IMR-90 (cell line): ENCODE data around the gene CCDC87. TPM values are rescaled to one million over a fixed set of nuclear protein-coding genes. Genes with fewer than 3 reads are reported as not detected.

ENCODE experiments used
- ATAC-seq: fragments of 200-7000 bp; cut with Tn5 transposase; 2 replicates; pipeline ENCODE4 v1.9.1; 2020; ENCODE audit warnings: low read depth, mild to moderate bottlenecking, moderate library complexity
- BruUV-seq: library from RNA; stranded (reverse); fragments of 400-500 nt; replicated peaks from 2 replicates; lab custom pipeline; 2021; lab: Mats Ljungman, UMichigan
- CTCF ChIA-PET: fragments of 300-600 bp; formaldehyde crosslinking; extraction: SDS; loops from one replicate; lab custom pipeline; 2021; ENCODE audit warnings: antibody characterized with exemption; lab: Yijun Ruan, JAX
- POLR2A ChIA-PET: fragments of 300-600 bp; sonication (Branson Sonifier 250); formaldehyde crosslinking; loops from one replicate; lab custom pipeline; 2022; ENCODE audit warnings: antibody characterized with exemption; ENCODE audit not compliant: unreplicated experiment; lab: Charles Lee
- DNase-seq: peaks from one replicate; pipeline ENCODE4 v3.0.0; 2013
- H2AFZ ChIP-seq: replicated peaks from 2 replicates; pipeline ENCODE3; 2013; ENCODE audit warnings: low read length, mild to moderate bottlenecking; ENCODE audit not compliant: poor library complexity
- H2AK5ac ChIP-seq: 2 replicates; pipeline ENCODE4 v1.6.1; 2013; ENCODE audit warnings: low read depth, low read length, inconsistent platforms
- H2AK9ac ChIP-seq: replicated peaks from 2 replicates; pipeline ENCODE3; 2013; ENCODE audit warnings: mild to moderate bottlenecking, low read depth, low read length, moderate library complexity; ENCODE audit not compliant: poor library complexity
- H2BK120ac ChIP-seq: 2 replicates; pipeline ENCODE4 v1.6.1; 2013; ENCODE audit warnings: low read depth, low read length, inconsistent platforms
- H2BK15ac ChIP-seq: 3 replicates; pipeline ENCODE4 v1.6.1; 2013; ENCODE audit warnings: low read depth, low read length, inconsistent platforms
- H2BK20ac ChIP-seq: 2 replicates; pipeline ENCODE4 v1.6.1; 2013; ENCODE audit warnings: low read depth, mild to moderate bottlenecking, inconsistent platforms, low read length, moderate library complexity
- H2BK5ac ChIP-seq: 2 replicates; pipeline ENCODE4 v1.6.1; 2013; ENCODE audit warnings: mild to moderate bottlenecking, low read depth, low read length, inconsistent platforms; ENCODE audit not compliant: poor library complexity, severe bottlenecking
- H3K14ac ChIP-seq: replicated peaks from 2 replicates; pipeline ENCODE4 v1.6.1; 2013; ENCODE audit warnings: low read depth, low read length, inconsistent platforms
- H3K18ac ChIP-seq: 2 replicates; pipeline ENCODE4 v1.6.1; 2013; ENCODE audit warnings: low read depth, low read length, control low read depth
- H3K23ac ChIP-seq: 2 replicates; pipeline ENCODE4 v1.6.1; 2013; ENCODE audit warnings: low read depth, low read length, inconsistent platforms
- H3K27ac ChIP-seq: 2 replicates; pipeline ENCODE4 v1.5.1; 2013; ENCODE audit warnings: mild to moderate bottlenecking, control low read depth, low read length; ENCODE audit not compliant: insufficient read depth
- H3K27me3 ChIP-seq: 2 replicates; pipeline ENCODE4 v1.6.1; 2013; ENCODE audit warnings: low read length; ENCODE audit not compliant: control insufficient read depth, insufficient read depth
- H3K36me3 ChIP-seq: 2 replicates; pipeline ENCODE4 v1.6.1; 2013; ENCODE audit warnings: low read length, mixed read lengths; ENCODE audit not compliant: control insufficient read depth, insufficient read depth
- H3K4ac ChIP-seq: 2 replicates; pipeline ENCODE4 v1.6.1; 2013; ENCODE audit warnings: low read depth, low read length, inconsistent platforms
- H3K4me1 ChIP-seq: 2 replicates; pipeline ENCODE4 v1.6.1; 2013; ENCODE audit warnings: low read length, mixed read lengths; ENCODE audit not compliant: control insufficient read depth, insufficient read depth
- H3K4me2 ChIP-seq: 2 replicates; pipeline ENCODE4 v1.6.1; 2013; ENCODE audit warnings: low read depth, mild to moderate bottlenecking, control low read depth, low read length, moderate library complexity
- H3K4me3 ChIP-seq: 2 replicates; pipeline ENCODE4 v1.5.1; 2013; ENCODE audit warnings: low read depth, mild to moderate bottlenecking, control low read depth, low read length, moderate library complexity; ENCODE audit not compliant: insufficient read depth
- H3K56ac ChIP-seq: 2 replicates; pipeline ENCODE4 v1.6.1; 2013; ENCODE audit warnings: low read length, inconsistent platforms; ENCODE audit not compliant: insufficient read depth; ENCODE audit errors: extremely low read depth
- H3K79me1 ChIP-seq, 2 experiments: 2 replicates each; pipeline ENCODE4 v1.6.1; 2013; ENCODE audit warnings: low read length in 2 of 2, inconsistent platforms in 1 of 2, low read depth in 1 of 2
- H3K9ac ChIP-seq: 2 replicates; pipeline ENCODE4 v1.6.1; 2013; ENCODE audit warnings: low read depth, low read length, control low read depth
- H3K9me1 ChIP-seq: 2 replicates; pipeline ENCODE4 v1.6.1; 2013; ENCODE audit warnings: low read length, inconsistent platforms; ENCODE audit not compliant: insufficient read depth
- H3K9me3 ChIP-seq: 2 replicates; pipeline ENCODE4 v1.6.1; 2013; ENCODE audit warnings: low read length; ENCODE audit not compliant: control insufficient read depth, insufficient read depth
- H4K20me1 ChIP-seq: 2 replicates; pipeline ENCODE4 v1.6.1; 2013; ENCODE audit warnings: low read length, inconsistent platforms; ENCODE audit not compliant: insufficient read depth
- H4K5ac ChIP-seq: 2 replicates; pipeline ENCODE4 v1.6.1; 2013; ENCODE audit warnings: mild to moderate bottlenecking, low read depth, low read length, control low read depth
- H4K8ac ChIP-seq, 2 experiments: 2 replicates each; pipeline ENCODE4 v1.6.1; 2013; ENCODE audit warnings: low read depth in 2 of 2, low read length in 2 of 2, control low read depth in 1 of 2, inconsistent platforms in 1 of 2
- H4K91ac ChIP-seq: 2 replicates; pipeline ENCODE4 v1.6.1; 2013; ENCODE audit warnings: low read depth, low read length, inconsistent platforms; ENCODE audit not compliant: insufficient read depth
- FOS ChIP-seq: fragments of 150-350 bp; IDR thresholded peaks from 2 replicates; pipeline ENCODE4 v1.6.1; 2016; ENCODE audit warnings: low read depth, low read length
- MAFK ChIP-seq: IDR thresholded peaks from 2 replicates; pipeline ENCODE4 v1.6.1; 2012; ENCODE audit warnings: low read depth, low read length, improper control_type of control experiment
- MAZ ChIP-seq: IDR thresholded peaks from 2 replicates; pipeline ENCODE4 v1.6.1; 2012; ENCODE audit warnings: low read depth, mild to moderate bottlenecking, low read length, improper control_type of control experiment, moderate library complexity, borderline replicate concordance
- RCOR1 ChIP-seq: IDR thresholded peaks from 2 replicates; pipeline ENCODE4 v1.6.1; 2012; ENCODE audit warnings: mild to moderate bottlenecking, low read length, improper control_type of control experiment; ENCODE audit not compliant: insufficient replicate concordance
- USF2 ChIP-seq: fragments of 150-350 bp; IDR thresholded peaks from 2 replicates; pipeline ENCODE4 v1.6.1; 2017; ENCODE audit warnings: mild to moderate bottlenecking, antibody characterized with exemption, low read length, low read depth
- WGBS, 2 experiments: methylation state at CpG; one replicate each; pipeline versions ENCODE4 v1.1.5 to v1.1.7; 2013; ENCODE audit warnings: missing lambda C conversion rate in 2 of 2; ENCODE audit not compliant: insufficient read length in 1 of 2; ENCODE audit errors: extremely low coverage in 2 of 2; 5-methylcytosine and 5-hydroxymethylcytosine counted together
- dilution Hi-C: fragments of 300-500 bp; cut with HindIII; formaldehyde crosslinking; loops from one replicate; pipeline ENCODE4 v1.14.3; 2018; ENCODE audit warnings: low sequenced_read_pairs; ENCODE audit not compliant: unreplicated experiment
- in situ Hi-C: fragments of 300-500 bp; cut with MboI; formaldehyde crosslinking; loops from 3 replicates; pipeline ENCODE4 v1.14.3; 2019; ENCODE audit warnings: low sequenced_read_pairs, inconsistent platforms, mixed read lengths
- intact Hi-C: fragments of 100-400 bp; cut with micrococcal nuclease; formaldehyde crosslinking; loops from 2 replicates; pipeline ENCODE4 v1.10.0; 2022
- polyA plus RNA-seq, 3 experiments: library from polyadenylated mRNA; depleted of rRNA; stranded (reverse); fragments of >200 nt; gene quantifications; 2 replicates each; pipeline ENCODE4 v1.2.3, GENCODE V29; 2012; ENCODE audit warnings: low replicate concordance in 1 of 3
- total RNA-seq: library from RNA; depleted of rRNA; stranded (reverse); fragments of >200 nt; gene quantifications from 2 replicates; pipeline ENCODE4 v1.2.3, GENCODE V29; 2012
- TF ChIP-seq, protein P1 (sequence below): fragments of 150-350 bp; IDR thresholded peaks from 2 replicates; pipeline ENCODE4 v1.6.1; 2016; ENCODE audit warnings: low read depth, mild to moderate bottlenecking, low read length, moderate library complexity, borderline replicate concordance

CCDC87 gene
- total and polyA plus RNA-seq, 2 of the 4 experiments (the other 2 are of a cell fraction): 0.18 to 0.19 TPM

- TF ChIP-seq, protein P1, sequence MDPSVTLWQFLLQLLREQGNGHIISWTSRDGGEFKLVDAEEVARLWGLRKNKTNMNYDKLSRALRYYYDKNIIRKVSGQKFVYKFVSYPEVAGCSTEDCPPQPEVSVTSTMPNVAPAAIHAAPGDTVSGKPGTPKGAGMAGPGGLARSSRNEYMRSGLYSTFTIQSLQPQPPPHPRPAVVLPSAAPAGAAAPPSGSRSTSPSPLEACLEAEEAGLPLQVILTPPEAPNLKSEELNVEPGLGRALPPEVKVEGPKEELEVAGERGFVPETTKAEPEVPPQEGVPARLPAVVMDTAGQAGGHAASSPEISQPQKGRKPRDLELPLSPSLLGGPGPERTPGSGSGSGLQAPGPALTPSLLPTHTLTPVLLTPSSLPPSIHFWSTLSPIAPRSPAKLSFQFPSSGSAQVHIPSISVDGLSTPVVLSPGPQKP: no peak
- TF ChIP-seq MAZ (no peak), RCOR1 (no peak), MAFK (no peak), FOS (no peak), USF2 (no peak)
- WGBS, 2 experiments: 92% methylated on average over 2 of the region's 4 CpGs; no CpG with 5 or more reads in 1 of the 2 experiments
- Histone ChIP-seq H3K14ac (no peak overlapping the region), H4K91ac (no peak overlapping the region), H3K36me3 (peaks cover 11% of the 10 kb centered on the region), H4K5ac (no peak overlapping the region), H3K27me3 (no peaks in the 10 kb centered on the region), H3K4me1 (peaks cover 3% of the 10 kb centered on the region), H3K4me3 (no peak overlapping the region), H3K23ac (no peak overlapping the region), H3K18ac (no peak overlapping the region), H3K9ac (no peak overlapping the region), H2BK15ac (no peak overlapping the region), H3K9me3 (no peaks in the 10 kb centered on the region), H3K27ac (no peak overlapping the region), H3K9me1 (0 out of 2 replicates have a peak, but pooled peaks cover 5% of the 10 kb centered on the region), H3K79me1 (peaks cover under 1 to 4% of the 10 kb centered on the region in 2 experiments; a peak in 2 of 4 replicates), H4K8ac (no peak overlapping the region), H2AK9ac (no peak overlapping the region), H2BK5ac (no peak overlapping the region), H2BK120ac (no peak overlapping the region), H2AFZ (no peak overlapping the region), H2AK5ac (no peak overlapping the region), H2BK20ac (no peak overlapping the region), H4K20me1 (peaks cover 8% of the 10 kb centered on the region; the same call in 1 of the 2 replicates), H3K4ac (no peak overlapping the region), H3K56ac (no peak overlapping the region), H3K4me2 (no peak overlapping the region)
- no peak for DNase-seq
- ATAC-seq: no peak
- dilution Hi-C loops: no loop called here
- BruUV-seq: no TSS peak
- in situ Hi-C loops: no loop called here
- ChIA-PET POLR2A (no interaction called here), CTCF (no interaction called here)
- intact Hi-C loops: no loop called here
Observed at GRCh38 chr11:66609721-66610617, 17.1 kb upstream of the CCDC87 start.
